Kidney capillary endothelial cell (primary cell): Measurements from ENCODE around the gene CFAP251.
"Not testable (repeated sequence)": the region's sequence is repeated elsewhere in the genome, so short reads cannot be mapped to it uniquely, and the experiment has no call there.

Experiments used
- DNase-seq: peaks from one replicate; pipeline ENCODE4 v3.0.0-alpha.2; 2018; ENCODE audit warnings: low spot score

Gene CFAP251

GRCh38 chr12:121974026-121974985 lies 55.9 kb downstream of the CFAP251 start:
- no peak for DNase-seq

GRCh38 chr12:121975021-121975420 lies 56.6 kb downstream of the CFAP251 start:
- DNase-seq, result no peak

GRCh38 chr12:121976950-121977349 lies 58.6 kb downstream of the CFAP251 start:
- DNase-seq, result no peak

- no peak for DNase-seq
These were observed 61.9 kb downstream of the CFAP251 start for GRCh38 chr12:121980191-121980891.

GRCh38 chr12:121980892-121981272 lies 62.5 kb downstream of the CFAP251 start:
- no peak for DNase-seq

GRCh38 chr12:121981456-121981855 lies 63.1 kb downstream of the CFAP251 start:
- no peak for DNase-seq

- no peak for DNase-seq
These were observed 64.6 kb downstream of the CFAP251 start for GRCh38 chr12:121982950-121983349.

- peak; percentile 18 for DNase-seq
These were observed 65.3 kb downstream of the CFAP251 start for GRCh38 chr12:121983536-121984210.

- DNase-seq, result no peak
These were observed 68.3 kb downstream of the CFAP251 start for GRCh38 chr12:121986489-121987245.

- not testable (repeated sequence) for DNase-seq
These were observed 70.1 kb downstream of the CFAP251 start for GRCh38 chr12:121988519-121988918.

GRCh38 chr12:121989276-121990113 lies 71.1 kb downstream of the CFAP251 start:
- DNase-seq, result no peak

GRCh38 chr12:121990114-121990647 lies 71.8 kb downstream of the CFAP251 start:
- DNase-seq, result no peak

GRCh38 chr12:121990692-121991603 lies 72.6 kb downstream of the CFAP251 start:
- no peak for DNase-seq

GRCh38 chr12:121992059-121992879 lies 73.9 kb downstream of the CFAP251 start:
- peak; percentile 98 for DNase-seq

GRCh38 chr12:121996050-121996944 lies 77.9 kb downstream of the CFAP251 start:
- no peak for DNase-seq

GRCh38 chr12:121996945-121997612 lies 78.7 kb downstream of the CFAP251 start:
- DNase-seq, result no peak
